K562 (cell line): ENCODE data around the gene GPATCH3. TPM values are rescaled to one million over a fixed set of nuclear protein-coding genes. Genes with fewer than 3 reads are reported as not detected.
A peak's percentile ranks its signal among the peaks of the same experiment; 100 is the strongest.

ENCODE experiments used
- FOS ChIP-seq: IDR thresholded peaks from 3 replicates; pipeline ENCODE4 v1.6.1; 2011; ENCODE audit not compliant: insufficient read length; ENCODE audit errors: extremely low read depth
- MXI1 ChIP-seq: IDR thresholded peaks from 2 replicates; pipeline ENCODE4 v1.6.1; 2011; ENCODE audit warnings: low read depth, mild to moderate bottlenecking, improper control_type of control experiment, low read length
- NFYB ChIP-seq: IDR thresholded peaks from 2 replicates; pipeline ENCODE4 v1.6.1; 2011; ENCODE audit warnings: mild to moderate bottlenecking, moderate library complexity; ENCODE audit not compliant: insufficient read length; ENCODE audit errors: extremely low read depth
- PHF20 ChIP-seq: fragments of 450-650 bp; IDR thresholded peaks from 2 replicates; pipeline ENCODE4 v1.6.1; 2018; ENCODE audit not compliant: partially characterized antibody
- POLR2AphosphoS2 ChIP-seq: IDR thresholded peaks from 2 replicates; pipeline ENCODE4 v1.6.1; 2012; ENCODE audit warnings: low read length, improper control_type of control experiment
- POLR3A ChIP-seq: IDR thresholded peaks from 2 replicates; pipeline ENCODE4 v1.6.1; 2011; ENCODE audit warnings: borderline replicate concordance, mild to moderate bottlenecking, moderate library complexity; ENCODE audit not compliant: insufficient read length, insufficient read depth; ENCODE audit errors: extremely low read depth
- POLR3G ChIP-seq: IDR thresholded peaks from 2 replicates; pipeline ENCODE4 v1.6.1; 2011; ENCODE audit not compliant: insufficient read length, insufficient replicate concordance; ENCODE audit errors: extremely low read depth
- PRDM10 ChIP-seq: fragments of 450-650 bp; IDR thresholded peaks from 2 replicates; pipeline ENCODE4 v1.6.1; 2018; ENCODE audit not compliant: partially characterized antibody
- PTRF ChIP-seq: fragments of 450-650 bp; IDR thresholded peaks from 2 replicates; pipeline ENCODE4 v1.6.1; 2016; ENCODE audit warnings: mild to moderate bottlenecking, missing genetic modification characterization, missing compliant biosample characterization
- RBM34 ChIP-seq: fragments of 200-400 bp; formaldehyde crosslinking; IDR thresholded peaks from 2 replicates; pipeline ENCODE4 v1.6.1; 2018; ENCODE audit warnings: low read length, borderline replicate concordance; ENCODE audit not compliant: insufficient read depth
- STAT5A ChIP-seq: IDR thresholded peaks from 2 replicates; pipeline ENCODE4 v1.6.1; 2012; ENCODE audit warnings: low read length, inconsistent platforms, borderline replicate concordance
- WHSC1 ChIP-seq: IDR thresholded peaks from one replicate; pipeline ENCODE4 v1.6.1; 2012; ENCODE audit warnings: low read length, control low read depth, inconsistent platforms
- ZBTB43 ChIP-seq: sonication (generic); formaldehyde crosslinking; IDR thresholded peaks from 2 replicates; pipeline ENCODE4 v1.8.0; 2023; ENCODE audit warnings: mild to moderate bottlenecking, missing genetic modification reagents
- ZNF347 ChIP-seq: fragments of 450-650 bp; formaldehyde crosslinking; IDR thresholded peaks from 2 replicates; pipeline ENCODE4 v1.4.0; 2020; ENCODE audit warnings: low read depth, mild to moderate bottlenecking, moderate library complexity
- ZNF830 ChIP-seq: fragments of 250-450 bp; sonication (Bioruptor Pico); IDR thresholded peaks from 2 replicates; pipeline ENCODE4 v1.5.0; 2021; ENCODE audit warnings: mild to moderate bottlenecking
- polyA plus RNA-seq, 8 experiments: library from polyadenylated mRNA; depleted of rRNA in 4 of 8; stranded (reverse) in 5 of 8; unstranded in 3 of 8; fragments of >200 nt; fragmentation: Nextera tagmentation in 2 of 8; fragmentation: Illumina TruSeq in 1 of 8; extraction: Ambion mirVana in 2 of 8; extraction: Trizol in 1 of 8; gene quantifications; 2 replicates each; pipeline versions ENCODE4 v1.2.1 to v1.2.3, GENCODE V29; 2011 to 2014; ENCODE audit warnings: inconsistent platforms in 1 of 8, missing spikeins in 1 of 8
- total RNA-seq, 7 experiments: library from RNA; depleted of rRNA in 6 of 7; stranded (reverse); fragments of >200 nt in 6 of 7; fragmentation: Illumina TruSeq in 2 of 7; extraction: Trizol in 2 of 7; gene quantifications; 2 replicates each; pipeline versions ENCODE4 v1.2.1 to v1.2.3, GENCODE V29; 2011 to 2021; ENCODE audit warnings: low replicate concordance in 1 of 7
- TF ChIP-seq, protein P1 (sequence below): fragments of 200-800 bp; sonication (Bioruptor generic); IDR thresholded peaks from 2 replicates; pipeline ENCODE4 v1.6.1; 2017; ENCODE audit warnings: missing genetic modification characterization, missing compliant biosample characterization
- TF ChIP-seq, protein P2 (sequence below): sonication (generic); formaldehyde crosslinking; IDR thresholded peaks from 2 replicates; pipeline ENCODE4 v1.8.0; 2022; ENCODE audit warnings: missing genetic modification reagents, mild to moderate bottlenecking, moderate library complexity, borderline replicate concordance

Gene GPATCH3
- total and polyA plus RNA-seq, 9 of the 15 experiments (the other 6 are each of a cell fraction or from before 2014, with no cell fraction given): 1.6 to 23.0 (median 13.3) TPM

- TF ChIP-seq, protein P1, sequence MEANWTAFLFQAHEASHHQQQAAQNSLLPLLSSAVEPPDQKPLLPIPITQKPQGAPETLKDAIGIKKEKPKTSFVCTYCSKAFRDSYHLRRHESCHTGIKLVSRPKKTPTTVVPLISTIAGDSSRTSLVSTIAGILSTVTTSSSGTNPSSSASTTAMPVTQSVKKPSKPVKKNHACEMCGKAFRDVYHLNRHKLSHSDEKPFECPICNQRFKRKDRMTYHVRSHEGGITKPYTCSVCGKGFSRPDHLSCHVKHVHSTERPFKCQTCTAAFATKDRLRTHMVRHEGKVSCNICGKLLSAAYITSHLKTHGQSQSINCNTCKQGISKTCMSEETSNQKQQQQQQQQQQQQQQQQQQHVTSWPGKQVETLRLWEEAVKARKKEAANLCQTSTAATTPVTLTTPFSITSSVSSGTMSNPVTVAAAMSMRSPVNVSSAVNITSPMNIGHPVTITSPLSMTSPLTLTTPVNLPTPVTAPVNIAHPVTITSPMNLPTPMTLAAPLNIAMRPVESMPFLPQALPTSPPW (CRISPR knock-in tag): peak; percentile 59; the same call in 1 of the 2 replicates
- TF ChIP-seq PHF20 (peak; percentile 89), POLR3A (no peak), FOS (no peak), STAT5A (no peak; the same call in 1 of the 2 replicates), NFYB (no peak), POLR2AphosphoS2 (peak; percentile 99), PRDM10 (peak; percentile 66), PTRF (tag) (no peak), WHSC1 (no peak), RBM34 (no peak), MXI1 (peak; percentile 34; the same call in 1 of the 2 replicates), POLR3G (no peak), ZNF347 (CRISPR knock-in tag) (no peak), ZBTB43 (CRISPR knock-in tag) (peak; percentile 84; the same call in 1 of the 2 replicates), ZNF830 (peak; percentile 95; the same call in 1 of the 2 replicates)
- TF ChIP-seq, protein P2, sequence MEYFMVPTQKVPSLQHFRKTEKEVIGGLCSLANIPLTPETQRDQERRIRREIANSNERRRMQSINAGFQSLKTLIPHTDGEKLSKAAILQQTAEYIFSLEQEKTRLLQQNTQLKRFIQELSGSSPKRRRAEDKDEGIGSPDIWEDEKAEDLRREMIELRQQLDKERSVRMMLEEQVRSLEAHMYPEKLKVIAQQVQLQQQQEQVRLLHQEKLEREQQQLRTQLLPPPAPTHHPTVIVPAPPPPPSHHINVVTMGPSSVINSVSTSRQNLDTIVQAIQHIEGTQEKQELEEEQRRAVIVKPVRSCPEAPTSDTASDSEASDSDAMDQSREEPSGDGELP (CRISPR knock-in tag): peak; percentile 100
Observed at GRCh38 chr1:26889551-26890466, 10.5 kb downstream of the GPATCH3 start, which contains the start of gene GPN2 (continued).
